Prostate gland (tissue), 2 donors: Measurements from ENCODE around the gene MGAT4A. TPM values are rescaled to one million over a fixed set of nuclear protein-coding genes. Genes with fewer than 3 reads are reported as not detected.

Source experiments
- DNase-seq: peaks from one replicate; pipeline ENCODE4 v3.0.0-alpha.2; 2019; ENCODE audit warnings: low spot score
- H3K27ac ChIP-seq, 2 donors: fragments of 200-600 bp; sonication (generic); 2 replicates each; pipeline ENCODE4 v1.5.1; 2017 to 2019
- H3K27me3 ChIP-seq: fragments of 200-600 bp; sonication (generic); replicated peaks from 2 replicates; pipeline ENCODE4 v1.5.1; 2019; ENCODE audit not compliant: insufficient read depth
- H3K36me3 ChIP-seq, 2 donors: fragments of 200-600 bp; sonication (generic); 1 replicate in 1 of 2; 2 replicates in 1 of 2; pipeline versions ENCODE4 v1.5.1 to v1.8.1; 2017 to 2019
- H3K4me1 ChIP-seq: fragments of 200-600 bp; sonication (generic); replicated peaks from 2 replicates; pipeline ENCODE4 v1.5.1; 2019
- H3K4me3 ChIP-seq, 2 donors: fragments of 200-600 bp; sonication (generic); 2 replicates each; pipeline ENCODE4 v1.5.1; 2017 to 2019
- H3K9me3 ChIP-seq: fragments of 200-600 bp; sonication (generic); 2 replicates; pipeline ENCODE4 v1.5.1; 2017
- POLR2A ChIP-seq: fragments of 450-650 bp; IDR thresholded peaks from one replicate; pipeline ENCODE4 v1.6.1; 2016; ENCODE audit warnings: antibody characterized with exemption, mild to moderate bottlenecking
- POLR2AphosphoS5 ChIP-seq: sonication (generic); formaldehyde crosslinking; IDR thresholded peaks from one replicate; pipeline ENCODE4 v1.6.1; 2017; ENCODE audit warnings: antibody characterized with exemption
- WGBS: methylation state at CpG from one replicate; pipeline ENCODE4 v1.1.5; 2018; 5-methylcytosine and 5-hydroxymethylcytosine counted together
- intact Hi-C: fragments of 100-400 bp; cut with DNase I; formaldehyde crosslinking; loops from one replicate; pipeline ENCODE4 v1.14.2; 2022
- total RNA-seq, 2 donors: library from RNA; depleted of rRNA; stranded (reverse); fragments of >200 nt; gene quantifications; one replicate each; pipeline ENCODE4 v1.1.0, GENCODE V29; 2016
- TF ChIP-seq, protein P1 (sequence below), 4 experiments: fragments of 200-600 bp in 2 of 4; fragments of 450-650 bp in 2 of 4; sonication (generic) in 2 of 4; IDR thresholded peaks; 1 replicate in 3 of 4; 2 replicates in 1 of 4; pipeline ENCODE4 v1.5.1; 2016 to 2019; ENCODE audit warnings: antibody characterized with exemption in 4 of 4, mild to moderate bottlenecking in 2 of 4, moderate library complexity in 2 of 4

The MGAT4A gene
- total RNA-seq, 2 donors from 2014 or later, result 14.0 to 20.4 TPM

DNA sequence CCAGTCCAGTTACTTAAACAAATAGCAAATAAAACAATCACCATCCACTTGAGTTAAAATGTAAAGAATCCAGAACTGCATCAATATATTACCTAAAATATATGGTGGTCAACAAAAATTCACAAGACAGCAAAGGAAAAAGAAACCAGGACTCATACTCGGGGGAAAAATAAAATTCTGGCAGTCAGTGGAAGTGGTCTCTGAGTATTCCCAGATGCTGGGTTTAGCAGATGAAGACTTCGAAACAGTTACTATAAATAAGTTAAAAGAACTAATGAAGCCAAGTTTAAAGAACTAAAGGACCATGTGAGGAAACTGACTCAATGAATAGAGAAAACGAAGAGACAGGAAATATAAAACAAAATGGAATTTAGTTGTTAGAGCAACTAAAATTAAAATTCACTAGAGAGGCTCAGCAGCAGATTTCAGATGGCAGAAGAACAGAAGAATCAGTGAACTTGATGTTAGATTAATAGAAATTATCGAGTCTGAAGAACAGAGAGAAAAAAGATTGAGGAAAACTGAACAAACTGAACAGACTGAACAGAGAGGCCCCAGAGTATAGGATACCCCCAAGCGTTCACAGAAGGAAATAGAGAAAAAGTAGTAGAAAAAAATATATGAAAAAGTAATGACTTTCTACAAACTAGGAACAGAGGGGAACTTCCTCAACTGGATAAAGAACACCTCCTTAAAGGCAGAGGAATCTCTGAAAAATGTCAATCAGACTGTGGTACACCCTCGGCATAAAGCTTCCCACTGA, 27.9 kb downstream of the MGAT4A start:
- WGBS, result 59% methylated on average over 6 of the region's 6 CpGs
- TF ChIP-seq POLR2A, result no peak
- DNase-seq, result no peak
- Histone ChIP-seq H3K9me3 (no peaks in the 10 kb centered on the region), H3K36me3 (no peaks in the 10 kb centered on the region), H3K27me3 (no peaks in the 10 kb centered on the region), H3K27ac (peak overlapping the region in 1 of 2 donors; percentile 46), H3K4me1 (peaks cover 7% of the 10 kb centered on the region), H3K4me3 (no peak overlapping the region)
- intact Hi-C loops, result no loop called here

- Histone ChIP-seq H3K27me3 (no peaks in the 10 kb centered on the region), H3K4me3 (no peak overlapping the region), H3K36me3 (no peaks in the 10 kb centered on the region), H3K27ac (peak overlapping the region; percentile 46 to 59), H3K9me3 (no peaks in the 10 kb centered on the region), H3K4me1 (peaks cover 7% of the 10 kb centered on the region)
- peak; percentile 40 for DNase-seq
- intact Hi-C loops, result no loop called here
- WGBS, result 60% methylated on average over 8 of the region's 8 CpGs
- TF ChIP-seq POLR2AphosphoS5 (no peak), POLR2A (no peak)
Measured at GRCh38 chr2:98702127-98702802, 28.7 kb downstream of the MGAT4A start.

- Histone ChIP-seq H3K4me1 (peaks cover 7% of the 10 kb centered on the region), H3K27me3 (no peaks in the 10 kb centered on the region), H3K36me3 (no peaks in the 10 kb centered on the region), H3K9me3 (no peaks in the 10 kb centered on the region), H3K4me3 (no peak overlapping the region), H3K27ac (peak overlapping the region; percentile 46 to 59)
- WGBS, result 65% methylated on average over 1 of the region's 1 CpG
- TF ChIP-seq POLR2AphosphoS5 (no peak), POLR2A (no peak)
- TF ChIP-seq, protein P1, sequence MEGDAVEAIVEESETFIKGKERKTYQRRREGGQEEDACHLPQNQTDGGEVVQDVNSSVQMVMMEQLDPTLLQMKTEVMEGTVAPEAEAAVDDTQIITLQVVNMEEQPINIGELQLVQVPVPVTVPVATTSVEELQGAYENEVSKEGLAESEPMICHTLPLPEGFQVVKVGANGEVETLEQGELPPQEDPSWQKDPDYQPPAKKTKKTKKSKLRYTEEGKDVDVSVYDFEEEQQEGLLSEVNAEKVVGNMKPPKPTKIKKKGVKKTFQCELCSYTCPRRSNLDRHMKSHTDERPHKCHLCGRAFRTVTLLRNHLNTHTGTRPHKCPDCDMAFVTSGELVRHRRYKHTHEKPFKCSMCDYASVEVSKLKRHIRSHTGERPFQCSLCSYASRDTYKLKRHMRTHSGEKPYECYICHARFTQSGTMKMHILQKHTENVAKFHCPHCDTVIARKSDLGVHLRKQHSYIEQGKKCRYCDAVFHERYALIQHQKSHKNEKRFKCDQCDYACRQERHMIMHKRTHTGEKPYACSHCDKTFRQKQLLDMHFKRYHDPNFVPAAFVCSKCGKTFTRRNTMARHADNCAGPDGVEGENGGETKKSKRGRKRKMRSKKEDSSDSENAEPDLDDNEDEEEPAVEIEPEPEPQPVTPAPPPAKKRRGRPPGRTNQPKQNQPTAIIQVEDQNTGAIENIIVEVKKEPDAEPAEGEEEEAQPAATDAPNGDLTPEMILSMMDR (IDR thresholded peaks at IDR 0.05), result no peak
- no peak for DNase-seq
- intact Hi-C loops, result no loop called here
Measured at GRCh38 chr2:98701230-98701629, 29.7 kb downstream of the MGAT4A start.

DNA sequence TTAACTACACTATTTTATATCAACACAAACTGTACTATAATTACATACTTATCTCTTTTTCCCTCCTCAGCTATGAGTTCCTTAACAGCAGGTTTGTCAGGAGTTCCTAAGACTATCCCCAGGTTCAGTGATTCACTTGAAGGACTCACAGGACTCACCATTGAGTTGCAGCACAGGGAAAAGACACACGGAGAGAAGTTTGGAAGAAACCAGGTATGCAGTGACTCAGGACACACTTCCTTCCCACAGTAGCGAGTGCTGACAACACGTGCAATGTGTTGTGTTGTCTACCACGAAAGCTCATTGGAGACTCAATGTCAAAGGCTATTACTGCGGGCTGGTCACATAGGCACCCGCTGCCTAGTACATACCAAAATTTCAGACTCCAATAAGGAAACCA, 32.0 kb downstream of the MGAT4A start:
- Histone ChIP-seq H3K27me3 (no peaks in the 10 kb centered on the region), H3K4me1 (peaks cover 13% of the 10 kb centered on the region), H3K27ac (no peak overlapping the region), H3K36me3 (no peaks in the 10 kb centered on the region), H3K4me3 (no peak overlapping the region), H3K9me3 (no peaks in the 10 kb centered on the region)
- intact Hi-C loops, result no loop called here
- WGBS, result 90% methylated on average over 6 of the region's 6 CpGs
- TF ChIP-seq, protein P1 (IDR thresholded peaks at IDR 0.05), result no peak
- TF ChIP-seq POLR2A, result no peak
- no peak for TF ChIP-seq POLR2AphosphoS5
- no peak for DNase-seq

DNA sequence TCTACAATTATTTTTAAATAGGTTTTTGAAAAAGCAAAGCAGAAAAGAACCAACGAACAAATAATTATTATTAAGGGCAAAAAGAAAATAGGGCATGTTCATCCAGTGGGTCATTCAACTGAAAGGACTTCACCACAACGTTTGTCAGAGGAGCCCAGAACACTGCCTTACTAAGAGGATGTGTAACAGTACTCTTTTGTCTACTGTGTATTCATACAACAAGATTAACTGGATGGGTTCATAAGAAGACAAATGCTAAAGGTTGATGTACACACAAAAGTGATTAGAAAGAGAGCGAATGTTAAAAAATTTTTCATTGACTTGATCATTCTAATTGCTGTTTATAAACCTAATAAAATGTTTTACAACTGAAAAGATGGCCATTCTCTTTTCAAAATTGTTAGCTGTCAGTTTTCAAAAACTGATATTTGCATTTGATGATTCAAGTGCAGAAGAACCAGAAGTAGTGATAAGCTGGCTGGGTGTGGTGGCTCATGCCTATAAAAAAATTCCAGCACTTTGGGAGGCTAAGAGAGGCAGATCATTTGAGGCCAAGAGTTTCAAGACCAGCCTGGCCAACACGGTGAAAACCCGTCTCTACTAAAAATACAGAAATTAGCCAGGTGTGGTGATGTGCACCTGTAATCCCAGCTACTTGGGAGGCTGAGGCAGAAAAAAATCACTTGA, 33.1 kb downstream of the MGAT4A start:
- Histone ChIP-seq H3K36me3 (no peaks in the 10 kb centered on the region), H3K27ac (no peak overlapping the region), H3K4me3 (no peak overlapping the region), H3K4me1 (peaks cover 13% of the 10 kb centered on the region), H3K9me3 (no peaks in the 10 kb centered on the region), H3K27me3 (no peaks in the 10 kb centered on the region)
- intact Hi-C loops, result no loop called here
- TF ChIP-seq, protein P1 (IDR thresholded peaks at IDR 0.05), result no peak
- TF ChIP-seq POLR2AphosphoS5 (no peak), POLR2A (no peak)
- 82% methylated on average over 5 of the region's 5 CpGs for WGBS
- DNase-seq, result no peak
